SK-N-SH (cell line): ENCODE measurements around the gene KMT2A. TPM values are rescaled to one million over a fixed set of nuclear protein-coding genes. Genes with fewer than 3 reads are reported as not detected.

Source experiments
- CTCF ChIA-PET: fragments of 300-600, 350-600 bp; formaldehyde crosslinking; extraction: SDS; loops from one replicate; lab custom pipeline; 2021; lab: Yijun Ruan, JAX
- POLR2A ChIA-PET: fragments of 350-600 bp; sonication (Branson Sonifier 250); formaldehyde crosslinking; extraction: SDS; loops from one replicate; lab custom pipeline; 2020; ENCODE audit warnings: antibody characterized with exemption, inconsistent platforms; lab: Yijun Ruan, JAX
- DNase-seq: peaks from one replicate; pipeline ENCODE4 v3.0.0; 2012
- H2AFZ ChIP-seq: fragments of 200-600 bp; sonication (generic); 2 replicates; pipeline ENCODE4 v1.8.1; 2016; ENCODE audit warnings: antibody characterized with exemption, mild to moderate bottlenecking, low read depth
- H3F3A ChIP-seq: fragments of 200-600 bp; sonication (generic); replicated peaks from 2 replicates; pipeline ENCODE3; 2016; ENCODE audit warnings: antibody characterized with exemption, mild to moderate bottlenecking; ENCODE audit not compliant: insufficient read depth
- H3K27ac ChIP-seq, 2 experiments: fragments of 200-500 bp in 1 of 2; fragments of 200-600 bp in 1 of 2; sonication (Bioruptor generic) in 1 of 2; sonication (generic), shearing (Covaris generic) in 1 of 2; 2 replicates each; pipeline versions ENCODE4 v1.5.1 to v1.6.1; 2014 to 2016; ENCODE audit warnings: low read depth in 2 of 2, inconsistent platforms in 1 of 2, low read length in 1 of 2, mild to moderate bottlenecking in 1 of 2, mixed read lengths in 1 of 2
- H3K27me3 ChIP-seq: fragments of 200-600 bp; sonication (generic), shearing (Covaris generic); 2 replicates; pipeline ENCODE4 v1.6.1; 2016; ENCODE audit warnings: mixed run types; ENCODE audit not compliant: insufficient read depth
- H3K36me3 ChIP-seq, 2 experiments: fragments of 200-500 bp in 1 of 2; fragments of 200-600 bp in 1 of 2; sonication (Bioruptor generic) in 1 of 2; sonication (generic) in 1 of 2; replicated peaks in 1 of 2; 2 replicates each; pipeline versions ENCODE3 to v1.5.1; 2014 to 2016; ENCODE audit warnings: low read length in 1 of 2, mild to moderate bottlenecking in 1 of 2; ENCODE audit not compliant: insufficient read depth in 2 of 2, control insufficient read depth in 1 of 2
- H3K4me1 ChIP-seq, 2 experiments: fragments of 200-500 bp in 1 of 2; fragments of 200-600 bp in 1 of 2; sonication (Bioruptor generic) in 1 of 2; sonication (generic), shearing (Covaris generic) in 1 of 2; 2 replicates each; pipeline versions ENCODE4 v1.5.1 to v1.6.1; 2014 to 2016; ENCODE audit warnings: low read depth in 1 of 2, low read length in 1 of 2, mixed run types in 1 of 2; ENCODE audit not compliant: insufficient read depth in 2 of 2, control insufficient read depth in 1 of 2
- H3K4me2 ChIP-seq: fragments of 200-600 bp; sonication (generic), shearing (Covaris generic); 2 replicates; pipeline ENCODE4 v1.6.1; 2017; ENCODE audit warnings: mixed run types
- H3K4me3 ChIP-seq, 2 experiments: fragments of 200-500 bp in 1 of 2; fragments of 200-600 bp in 1 of 2; sonication (Bioruptor generic) in 1 of 2; sonication (generic), shearing (Covaris generic) in 1 of 2; 2 replicates each; pipeline versions ENCODE4 v1.5.1 to v1.8.1; 2014 to 2016; ENCODE audit warnings: low read depth in 2 of 2, inconsistent platforms in 1 of 2, low read length in 1 of 2, mild to moderate bottlenecking in 1 of 2, mixed read lengths in 1 of 2, moderate library complexity in 1 of 2
- H3K79me2 ChIP-seq: fragments of 200-600 bp; sonication (generic); 2 replicates; pipeline ENCODE4 v1.8.1; 2017; ENCODE audit warnings: mild to moderate bottlenecking; ENCODE audit not compliant: insufficient read depth
- H3K9ac ChIP-seq: fragments of 200-600 bp; sonication (generic); 2 replicates; pipeline ENCODE4 v1.6.1; 2017; ENCODE audit warnings: mixed run types
- H3K9me2 ChIP-seq: fragments of 200-600 bp; sonication (generic); 2 replicates; pipeline ENCODE4 v1.6.1; 2017; ENCODE audit warnings: mixed run types
- H3K9me3 ChIP-seq: fragments of 200-600 bp; sonication (generic); 2 replicates; pipeline ENCODE4 v1.6.1; 2017; ENCODE audit warnings: mixed run types, mild to moderate bottlenecking, moderate library complexity
- H4K20me1 ChIP-seq: fragments of 200-600 bp; sonication (generic); 2 replicates; pipeline ENCODE4 v1.6.1; 2017; ENCODE audit warnings: mild to moderate bottlenecking, mixed run types; ENCODE audit not compliant: insufficient read depth
- EP300 ChIP-seq, 2 experiments: IDR thresholded peaks; 2 replicates each; pipeline versions ENCODE4 v1.4.0 to v1.6.1; 2012; ENCODE audit warnings: borderline replicate concordance in 1 of 2, low read depth in 1 of 2, low read length in 1 of 2
- EZH2phosphoT487 ChIP-seq: fragments of 200-600 bp; sonication (generic); IDR thresholded peaks from 2 replicates; pipeline ENCODE4 v1.6.1; 2017; ENCODE audit warnings: low read depth, mixed run types, mild to moderate bottlenecking, antibody characterized with exemption, moderate library complexity, borderline replicate concordance
- RAD21 ChIP-seq: IDR thresholded peaks from 2 replicates; pipeline ENCODE4 v1.6.1; 2012; ENCODE audit warnings: mild to moderate bottlenecking, low read length
- RFX5 ChIP-seq: IDR thresholded peaks from 2 replicates; pipeline ENCODE4 v1.6.1; 2012; ENCODE audit warnings: mild to moderate bottlenecking, improper control_type of control experiment, low read length
- SMC3 ChIP-seq: IDR thresholded peaks from 2 replicates; pipeline ENCODE4 v1.6.1; 2012; ENCODE audit warnings: low read depth, low read length, improper control_type of control experiment
- TAF1 ChIP-seq: IDR thresholded peaks from 2 replicates; pipeline ENCODE4 v1.6.1; 2012; ENCODE audit warnings: low read depth, mild to moderate bottlenecking, low read length, moderate library complexity, borderline replicate concordance
- WGBS: methylation state at CpG from one replicate; pipeline ENCODE4 v1.1.6; 2017; ENCODE audit warnings: low lambda C conversion rate; 5-methylcytosine and 5-hydroxymethylcytosine counted together
- polyA plus RNA-seq, 3 experiments: library from polyadenylated mRNA; depleted of rRNA; stranded (reverse); fragments of >200 nt; gene quantifications; 2 replicates each; pipeline ENCODE4 v1.2.3, GENCODE V29; 2012
- TF ChIP-seq, protein P1 (sequence below): IDR thresholded peaks from 2 replicates; pipeline ENCODE4 v1.4.0; 2012; ENCODE audit warnings: low read depth, borderline replicate concordance
- TF ChIP-seq, protein P2 (sequence below): fragments of 200-600 bp; sonication (generic); IDR thresholded peaks from 2 replicates; pipeline ENCODE4 v1.6.1; 2017; ENCODE audit warnings: antibody characterized with exemption, mild to moderate bottlenecking, moderate library complexity

KMT2A gene
- polyA plus RNA-seq, 1 of the 3 experiments (the other 2 are of a cell fraction): 15.7 TPM

DNA sequence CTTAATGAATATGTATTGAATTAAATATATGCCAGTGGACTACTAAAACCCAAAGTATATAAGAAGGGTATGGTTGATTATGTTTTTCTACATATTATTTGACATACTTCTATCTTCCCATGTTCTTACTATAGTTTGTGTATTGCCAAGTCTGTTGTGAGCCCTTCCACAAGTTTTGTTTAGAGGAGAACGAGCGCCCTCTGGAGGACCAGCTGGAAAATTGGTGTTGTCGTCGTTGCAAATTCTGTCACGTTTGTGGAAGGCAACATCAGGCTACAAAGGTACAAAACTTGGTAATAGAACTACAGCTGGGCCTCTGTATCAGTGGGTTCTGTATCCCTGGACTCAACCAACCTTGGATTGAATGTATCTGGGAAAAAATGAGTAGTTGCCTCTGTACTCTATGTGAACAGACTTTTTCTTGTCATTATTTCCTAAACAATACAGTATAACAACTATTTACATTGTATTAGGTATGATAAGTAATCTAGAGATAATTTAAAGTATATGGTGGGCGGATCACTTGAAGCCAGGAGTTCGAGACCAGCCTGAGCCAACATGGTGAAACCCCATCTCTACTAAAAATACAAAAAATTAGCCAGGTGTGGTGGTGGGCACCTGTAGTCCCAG lies 52.3 kb downstream of the KMT2A start:
- peak; percentile 74 for DNase-seq
- no peaks in the 10 kb centered on the region for H3K79me2 ChIP-seq
- H3K4me1 ChIP-seq: no peaks in the 10 kb centered on the region
- no peaks in the 10 kb centered on the region for H3K9me3 ChIP-seq
- no peak overlapping the region; a peak in 1 of 4 replicates for H3K4me3 ChIP-seq
- CTCF ChIA-PET: interaction anchor here (0.6 to 1.8 kb wide), 43 partner anchors 9 to 345 kb away, joined by 3 to 13 read pairs (median 4); partner anchors contain the start of genes ATP5MG and TTC36
- H3K9me2 ChIP-seq: no peaks in the 10 kb centered on the region
- 17% methylated on average over 7 of the region's 7 CpGs for WGBS
- no peak overlapping the region for H3K4me2 ChIP-seq
- H4K20me1 ChIP-seq: no peaks in the 10 kb centered on the region
- H2AFZ ChIP-seq: no peak overlapping the region
- H3K36me3 ChIP-seq: peaks cover 77 to 80% of the 10 kb centered on the region in 2 experiments
- no peak overlapping the region for H3K9ac ChIP-seq
- H3K27me3 ChIP-seq: no peaks in the 10 kb centered on the region
- TF ChIP-seq, protein P1, sequence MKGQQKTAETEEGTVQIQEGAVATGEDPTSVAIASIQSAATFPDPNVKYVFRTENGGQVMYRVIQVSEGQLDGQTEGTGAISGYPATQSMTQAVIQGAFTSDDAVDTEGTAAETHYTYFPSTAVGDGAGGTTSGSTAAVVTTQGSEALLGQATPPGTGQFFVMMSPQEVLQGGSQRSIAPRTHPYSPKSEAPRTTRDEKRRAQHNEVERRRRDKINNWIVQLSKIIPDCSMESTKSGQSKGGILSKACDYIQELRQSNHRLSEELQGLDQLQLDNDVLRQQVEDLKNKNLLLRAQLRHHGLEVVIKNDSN: no peak
- TF ChIP-seq, protein P2, sequence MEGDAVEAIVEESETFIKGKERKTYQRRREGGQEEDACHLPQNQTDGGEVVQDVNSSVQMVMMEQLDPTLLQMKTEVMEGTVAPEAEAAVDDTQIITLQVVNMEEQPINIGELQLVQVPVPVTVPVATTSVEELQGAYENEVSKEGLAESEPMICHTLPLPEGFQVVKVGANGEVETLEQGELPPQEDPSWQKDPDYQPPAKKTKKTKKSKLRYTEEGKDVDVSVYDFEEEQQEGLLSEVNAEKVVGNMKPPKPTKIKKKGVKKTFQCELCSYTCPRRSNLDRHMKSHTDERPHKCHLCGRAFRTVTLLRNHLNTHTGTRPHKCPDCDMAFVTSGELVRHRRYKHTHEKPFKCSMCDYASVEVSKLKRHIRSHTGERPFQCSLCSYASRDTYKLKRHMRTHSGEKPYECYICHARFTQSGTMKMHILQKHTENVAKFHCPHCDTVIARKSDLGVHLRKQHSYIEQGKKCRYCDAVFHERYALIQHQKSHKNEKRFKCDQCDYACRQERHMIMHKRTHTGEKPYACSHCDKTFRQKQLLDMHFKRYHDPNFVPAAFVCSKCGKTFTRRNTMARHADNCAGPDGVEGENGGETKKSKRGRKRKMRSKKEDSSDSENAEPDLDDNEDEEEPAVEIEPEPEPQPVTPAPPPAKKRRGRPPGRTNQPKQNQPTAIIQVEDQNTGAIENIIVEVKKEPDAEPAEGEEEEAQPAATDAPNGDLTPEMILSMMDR: peak; percentile 93
- TF ChIP-seq SMC3: peak; percentile 67
- TF ChIP-seq RAD21: peak; percentile 91
- POLR2A ChIA-PET: interaction anchor here (0.6 kb wide), 1 partner anchor 24 kb away, joined by 5 read pairs; no protein-coding TSS in a partner anchor
- no peak overlapping the region for H3K27ac ChIP-seq
- H3F3A ChIP-seq: peaks cover 61% of the 10 kb centered on the region

GRCh38 chr11:118491041-118491440 lies 54.7 kb downstream of the KMT2A start:
- Histone ChIP-seq H3K9ac (no peak overlapping the region), H3K4me3 (no peak overlapping the region), H3K9me3 (no peaks in the 10 kb centered on the region), H3K9me2 (no peaks in the 10 kb centered on the region), H3K4me2 (no peak overlapping the region), H3K79me2 (no peaks in the 10 kb centered on the region), H2AFZ (no peak overlapping the region), H3K27me3 (no peaks in the 10 kb centered on the region), H4K20me1 (no peaks in the 10 kb centered on the region), H3K27ac (no peak overlapping the region), H3K4me1 (no peaks in the 10 kb centered on the region), H3F3A (peaks cover 42% of the 10 kb centered on the region), H3K36me3 (peaks cover 78 to 87% of the 10 kb centered on the region in 2 experiments)
- ChIA-PET POLR2A (no interaction called here), CTCF (interaction anchor here (1.4 to 1.5 kb wide), 2 partner anchors 92 to 293 kb away, joined by 3 to 5 read pairs; no protein-coding TSS in a partner anchor)
- DNase-seq: no peak
- TF ChIP-seq SMC3: no peak
- no peak for TF ChIP-seq TAF1
- no peak for TF ChIP-seq EP300 (IDR thresholded peaks at IDR 0.05; ENCODE audit: borderline replicate concordance in 1 of 2, low read depth in 1 of 2, low read length in 1 of 2)
- TF ChIP-seq RFX5: no peak
- no peak for TF ChIP-seq EZH2phosphoT487
- TF ChIP-seq RAD21: no peak
- WGBS: 90% methylated on average over 4 of the region's 4 CpGs
